Lower leg skin (tissue), 3 donors: ENCODE results near the gene NEURL1B.

Source experiments
- CTCF ChIP-seq, 3 donors: fragments of 450-650 bp; IDR thresholded peaks; one replicate each; pipeline ENCODE4 v1.5.1; 2016; ENCODE audit warnings: antibody characterized with exemption in 3 of 3, mild to moderate bottlenecking in 3 of 3, moderate library complexity in 2 of 3
- POLR2A ChIP-seq, 2 donors: fragments of 450-650 bp; IDR thresholded peaks; one replicate each; pipeline ENCODE4 v1.6.1; 2016 to 2017; ENCODE audit warnings: antibody characterized with exemption in 2 of 2, mild to moderate bottlenecking in 1 of 2, moderate library complexity in 1 of 2

- no peak for TF ChIP-seq CTCF (IDR thresholded peaks at IDR 0.05)
- TF ChIP-seq POLR2A (IDR thresholded peaks at IDR 0.05), result no peak
Measured at GRCh38 chr5:172645271-172646055, 4.4 kb downstream of the NEURL1B start.
